CD1c-positive myeloid dendritic cell (primary cell): ENCODE data around the gene ISCU.
A peak's percentile ranks its signal among the peaks of the same experiment; 100 is the strongest.
"Not testable (repeated sequence)": the region's sequence is repeated elsewhere in the genome, so short reads cannot be mapped to it uniquely, and the experiment has no call there.

ENCODE experiments used
- DNase-seq: peaks from one replicate; pipeline ENCODE4 v3.0.0-alpha.2; 2016; ENCODE audit errors: extremely low spot score

ISCU gene

DNA sequence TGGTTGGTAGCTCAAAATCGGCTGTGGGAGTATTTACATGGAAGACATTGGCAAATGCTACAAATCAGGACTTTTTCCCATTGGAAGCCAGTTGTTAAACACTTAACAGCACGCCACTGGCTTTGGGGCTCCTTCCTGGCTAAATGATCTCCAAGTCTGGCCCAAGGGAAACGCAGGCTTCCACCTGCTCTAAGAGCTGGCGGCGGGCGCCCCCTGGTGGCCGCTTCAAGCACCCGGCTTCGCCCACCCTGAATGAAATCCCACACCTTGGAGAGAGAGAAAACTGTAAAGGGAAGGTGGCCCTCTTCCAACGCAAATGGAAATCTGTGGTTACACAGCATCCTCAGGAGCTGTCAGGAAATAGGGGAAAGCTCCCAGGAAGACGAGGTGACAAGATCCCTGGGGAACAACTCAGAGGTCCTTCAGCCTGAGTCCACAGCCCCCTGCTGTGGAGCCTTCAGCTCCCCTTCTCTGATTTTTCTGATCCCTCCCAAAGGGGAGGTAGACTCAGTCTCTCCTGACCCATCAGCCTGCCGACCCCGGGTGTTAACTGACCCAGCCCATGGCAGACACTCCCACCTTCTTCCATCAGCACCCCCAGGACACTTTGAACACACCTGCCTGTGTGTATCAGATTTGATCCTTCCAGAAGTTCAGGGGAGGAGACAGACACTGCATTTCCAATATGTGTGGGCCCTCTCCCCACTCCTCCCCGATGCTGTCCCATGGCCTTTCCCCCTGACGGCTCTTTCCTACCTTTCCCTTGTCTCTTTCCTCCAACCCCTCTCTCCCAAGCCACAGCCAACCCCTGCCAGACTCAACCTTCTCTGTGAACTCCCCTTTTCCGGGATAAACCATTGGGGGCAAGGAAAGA is 55.9 kb downstream of the ISCU start:
- DNase-seq: peak; percentile 86

- not testable (repeated sequence) for DNase-seq
Measured at GRCh38 chr12:108618953-108619274, 56.5 kb downstream of the ISCU start.
